Astrocyte (in vitro differentiated cells and primary cell): Measurements from ENCODE around the gene PDE7B. TPM values are rescaled to one million over a fixed set of nuclear protein-coding genes. Genes with fewer than 3 reads are reported as not detected.

Experiments used
- DNase-seq: peaks from one replicate; pipeline ENCODE4 v3.0.0-alpha.2; 2010; ENCODE audit warnings: low read depth
- FAIRE-seq: peaks from 2 replicates; lab custom pipeline; 2011; peaks lifted over from hg19 to GRCh38; lab: Jason Lieb, UNC
- H2AFZ ChIP-seq: 2 replicates; pipeline ENCODE4 v1.6.0; 2012; ENCODE audit warnings: low read depth, low read length, inconsistent platforms
- H3K27ac ChIP-seq: 2 replicates; pipeline ENCODE4 v1.5.1; 2011; ENCODE audit warnings: low read depth, low read length, inconsistent platforms
- H3K27me3 ChIP-seq: 2 replicates; pipeline ENCODE4 v1.6.0; 2011; ENCODE audit warnings: low read length, inconsistent platforms; ENCODE audit not compliant: insufficient read depth
- H3K36me3 ChIP-seq: 2 replicates; pipeline ENCODE4 v1.5.1; 2011; ENCODE audit warnings: low read length, inconsistent platforms; ENCODE audit not compliant: insufficient read depth
- H3K4me1 ChIP-seq: 2 replicates; pipeline ENCODE4 v1.5.1; 2011; ENCODE audit warnings: low read length, inconsistent platforms; ENCODE audit not compliant: insufficient read depth
- H3K4me2 ChIP-seq: 2 replicates; pipeline ENCODE4 v1.6.0; 2012; ENCODE audit warnings: low read length, inconsistent platforms
- H3K4me3 ChIP-seq: 2 replicates; pipeline ENCODE4 v1.5.1; 2011; ENCODE audit warnings: low read depth, mild to moderate bottlenecking, low read length, inconsistent platforms; ENCODE audit not compliant: insufficient read depth
- H3K79me2 ChIP-seq: 2 replicates; pipeline ENCODE4 v1.6.0; 2012; ENCODE audit warnings: mild to moderate bottlenecking, low read length, inconsistent platforms; ENCODE audit not compliant: insufficient read depth
- H3K9ac ChIP-seq: 2 replicates; pipeline ENCODE4 v1.6.0; 2012; ENCODE audit warnings: mild to moderate bottlenecking, low read length, inconsistent platforms
- H3K9me3 ChIP-seq: 2 replicates; pipeline ENCODE4 v1.5.1; 2012; ENCODE audit warnings: low read depth, mild to moderate bottlenecking, low read length, inconsistent platforms; ENCODE audit not compliant: insufficient read depth
- H4K20me1 ChIP-seq: 2 replicates; pipeline ENCODE4 v1.6.0; 2012; ENCODE audit warnings: low read length, inconsistent platforms; ENCODE audit not compliant: insufficient read depth
- H3K27ac Mint-ChIP-seq: one replicate; pipeline ENCODE4 v1.8.0; 2021; ENCODE audit warnings: mild to moderate bottlenecking, mixed read lengths; ENCODE audit not compliant: unreplicated experiment
- H3K27me3 Mint-ChIP-seq: one replicate; pipeline ENCODE4 v1.8.0; 2021; ENCODE audit warnings: low read depth, mixed read lengths; ENCODE audit not compliant: unreplicated experiment
- H3K36me3 Mint-ChIP-seq: one replicate; pipeline ENCODE4 v1.8.0; 2021; ENCODE audit warnings: low read depth, mixed read lengths; ENCODE audit not compliant: unreplicated experiment
- H3K4me1 Mint-ChIP-seq: one replicate; pipeline ENCODE4 v1.8.0; 2021; ENCODE audit warnings: low read depth, mixed read lengths; ENCODE audit not compliant: unreplicated experiment
- H3K4me3 Mint-ChIP-seq: one replicate; pipeline ENCODE4 v1.8.0; 2021; ENCODE audit warnings: mild to moderate bottlenecking, moderate library complexity, mixed read lengths; ENCODE audit not compliant: unreplicated experiment
- H3K9me3 Mint-ChIP-seq: one replicate; pipeline ENCODE4 v1.8.0; 2021; ENCODE audit warnings: mild to moderate bottlenecking, mixed read lengths; ENCODE audit not compliant: unreplicated experiment
- CTCF ChIP-seq: IDR thresholded peaks from 2 replicates; pipeline ENCODE4 v1.5.1; 2011; ENCODE audit warnings: low read depth, mild to moderate bottlenecking, inconsistent platforms, low read length, moderate library complexity; ENCODE audit not compliant: insufficient read depth
- EZH2 ChIP-seq: IDR thresholded peaks from 2 replicates; pipeline ENCODE4 v1.6.1; 2012; ENCODE audit warnings: mild to moderate bottlenecking, low read length, inconsistent platforms; ENCODE audit not compliant: insufficient read depth
- total RNA-seq: library from RNA; stranded (reverse); gene quantifications from 2 replicates; pipeline ENCODE4 v1.2.1, GENCODE V29; 2021

The PDE7B gene
- total RNA-seq, 1 donor from 2014 or later, result 0.27 TPM

GRCh38 chr6:135906972-135907465, 55.5 kb downstream of the PDE7B start:
- no peaks in the 10 kb centered on the region for H3K36me3 ChIP-seq
- Mint-ChIP-seq H3K9me3 (no peaks in the 10 kb centered on the region), H3K4me1 (peaks cover 20% of the 10 kb centered on the region), H3K27ac (no peak overlapping the region), H3K27me3 (no peaks in the 10 kb centered on the region), H3K36me3 (no peaks in the 10 kb centered on the region), H3K4me3 (no peak overlapping the region)
- H3K79me2 ChIP-seq, result no peaks in the 10 kb centered on the region
- H4K20me1 ChIP-seq, result no peaks in the 10 kb centered on the region
- no peaks in the 10 kb centered on the region for H3K9me3 ChIP-seq
- H3K4me3 ChIP-seq, result no peak overlapping the region
- H3K4me2 ChIP-seq, result peak overlapping the region; percentile 15
- H3K9ac ChIP-seq, result no peak overlapping the region
- TF ChIP-seq EZH2, result no peak
- no peak for TF ChIP-seq CTCF
- FAIRE-seq (no peak), DNase-seq (no peak)
- peaks cover 33% of the 10 kb centered on the region for H3K4me1 ChIP-seq
- H3K27me3 ChIP-seq, result no peaks in the 10 kb centered on the region
- H2AFZ ChIP-seq, result no peak overlapping the region
- H3K27ac ChIP-seq, result peak overlapping the region; percentile 39

GRCh38 chr6:135909737-135910387, 58.4 kb downstream of the PDE7B start:
- H3K79me2 ChIP-seq, result no peaks in the 10 kb centered on the region
- H3K9me3 ChIP-seq, result no peaks in the 10 kb centered on the region
- no peak overlapping the region for H3K27ac Mint-ChIP-seq
- no peak for DNase-seq
- peaks cover 18% of the 10 kb centered on the region for H3K4me1 ChIP-seq
- H3K36me3 ChIP-seq, result no peaks in the 10 kb centered on the region
- no peaks in the 10 kb centered on the region for H4K20me1 ChIP-seq
- no peaks in the 10 kb centered on the region for H3K27me3 ChIP-seq
- no peaks in the 10 kb centered on the region for H3K36me3 Mint-ChIP-seq
- H3K27ac ChIP-seq, result no peak overlapping the region
- peak; percentile 37 for TF ChIP-seq CTCF
- TF ChIP-seq EZH2, result no peak
- H3K4me1 Mint-ChIP-seq, result peaks cover 16% of the 10 kb centered on the region
- no peaks in the 10 kb centered on the region for H3K9me3 Mint-ChIP-seq
- H3K4me3 ChIP-seq, result no peak overlapping the region
- no peak overlapping the region for H3K9ac ChIP-seq
- H2AFZ ChIP-seq, result no peak overlapping the region
- no peak for FAIRE-seq
- H3K27me3 Mint-ChIP-seq, result no peaks in the 10 kb centered on the region
- H3K4me2 ChIP-seq, result no peak overlapping the region
- no peak overlapping the region for H3K4me3 Mint-ChIP-seq
